NCI-H748 treated with DMSO at 0.1 percent for 48 hours (cell line): ENCODE data around the gene MAMDC2.
"Not testable (repeated sequence)": the region's sequence is repeated elsewhere in the genome, so short reads cannot be mapped to it uniquely, and the experiment has no call there.

ENCODE experiments used
- DNase-seq: peaks from one replicate; lab custom pipeline; 2025; lab: John Stamatoyannopoulos, UW

The MAMDC2 gene

GRCh38 chr9:70197216-70198044 lies 153.8 kb downstream of the MAMDC2 start:
- DNase-seq, result no peak

GRCh38 chr9:70204743-70205142 lies 161.1 kb downstream of the MAMDC2 start:
- DNase-seq, result peak; percentile 12

GRCh38 chr9:70205366-70206020 lies 161.8 kb downstream of the MAMDC2 start:
- peak; percentile 65 for DNase-seq

GRCh38 chr9:70217029-70217428 lies 173.4 kb downstream of the MAMDC2 start:
- no peak for DNase-seq

GRCh38 chr9:70218767-70219166 lies 175.1 kb downstream of the MAMDC2 start:
- DNase-seq, result no peak

GRCh38 chr9:70220216-70220615 lies 176.6 kb downstream of the MAMDC2 start:
- DNase-seq, result no peak

GRCh38 chr9:70222354-70222753 lies 178.7 kb downstream of the MAMDC2 start:
- no peak for DNase-seq

GRCh38 chr9:70228118-70228517 lies 184.5 kb downstream of the MAMDC2 start:
- DNase-seq, result peak; percentile 12

- DNase-seq, result peak; percentile 46
These were observed 185.0 kb downstream of the MAMDC2 start for GRCh38 chr9:70228611-70229010.

- peak; percentile 48 for DNase-seq
These were observed 185.4 kb downstream of the MAMDC2 start for GRCh38 chr9:70229026-70229425.

- DNase-seq, result peak; percentile 67
These were observed 185.9 kb downstream of the MAMDC2 start for GRCh38 chr9:70229579-70229978.

GRCh38 chr9:70232476-70232875 lies 188.8 kb downstream of the MAMDC2 start:
- DNase-seq, result no peak

- not testable (repeated sequence) for DNase-seq
These were observed 190.6 kb downstream of the MAMDC2 start for GRCh38 chr9:70234208-70234607.

- DNase-seq, result not testable (repeated sequence)
These were observed 202.3 kb downstream of the MAMDC2 start for GRCh38 chr9:70245952-70246351.

- DNase-seq, result no peak
These were observed 206.6 kb downstream of the MAMDC2 start for GRCh38 chr9:70250221-70250620.

- DNase-seq, result no peak
These were observed 211.8 kb downstream of the MAMDC2 start for GRCh38 chr9:70255486-70255885.

GRCh38 chr9:70256123-70256551 lies 212.5 kb downstream of the MAMDC2 start:
- no peak for DNase-seq

GRCh38 chr9:70257502-70257901 lies 213.9 kb downstream of the MAMDC2 start:
- DNase-seq, result no peak

GRCh38 chr9:70257991-70258691 lies 214.5 kb downstream of the MAMDC2 start:
- DNase-seq, result peak; percentile 73

- DNase-seq, result peak; percentile 82
These were observed 215.3 kb downstream of the MAMDC2 start, which contains the start of gene SMC5 for GRCh38 chr9:70258692-70259511. SMC5 (plus strand) TSS chr9:70258978; CDS start chr9:70259079, 101 bp downstream.

GRCh38 chr9:70259512-70259802 lies 215.8 kb downstream of the MAMDC2 start:
- no peak for DNase-seq

- no peak for DNase-seq
These were observed 216.4 kb downstream of the MAMDC2 start for GRCh38 chr9:70260007-70260443.
